Measurements from ENCODE around the gene CSNK1E.

The CSNK1E gene

DNA sequence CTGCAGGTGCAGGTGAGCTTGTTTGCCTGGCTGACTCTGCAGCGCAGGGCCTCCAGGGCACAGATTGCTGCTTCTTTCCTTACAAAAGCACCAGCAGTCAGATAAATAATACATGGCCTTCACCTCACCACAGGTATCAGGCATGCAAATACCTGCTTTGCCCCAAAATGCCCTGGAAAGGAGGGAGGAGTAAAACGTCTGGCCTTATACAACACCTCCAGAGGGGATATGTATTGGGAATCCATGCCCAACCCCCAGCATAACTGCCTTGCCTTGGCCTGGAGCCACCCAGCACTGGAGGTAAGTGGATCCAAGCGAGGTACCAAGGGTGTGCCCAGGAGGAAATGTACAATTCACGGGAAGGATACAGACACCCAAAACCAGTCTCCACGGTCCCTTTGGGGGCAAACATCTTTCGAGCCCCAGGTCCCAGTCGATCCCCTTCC lies 45.3 kb downstream of the CSNK1E start:
- peak; percentile 38 for DNase-seq

DNA sequence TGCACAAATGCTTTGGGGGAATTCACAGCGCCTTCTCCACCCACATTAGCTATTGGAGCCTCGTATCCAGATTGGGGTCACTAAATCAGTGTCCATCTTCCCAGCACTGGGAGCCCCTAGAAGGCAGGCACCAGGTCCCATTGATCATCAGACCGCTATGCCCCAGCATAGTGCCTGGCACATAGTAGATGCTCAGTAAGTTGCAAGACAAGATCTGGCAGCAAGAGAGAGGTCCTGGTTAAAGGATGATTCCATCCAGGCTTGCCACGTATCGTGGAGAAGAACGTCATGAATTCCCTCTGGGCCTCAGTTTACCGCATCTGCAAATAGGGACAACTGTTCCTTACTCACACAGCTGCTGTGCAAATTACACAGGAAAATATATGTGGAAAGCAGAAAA lies 46.1 kb downstream of the CSNK1E start:
- DNase-seq = no peak

DNA sequence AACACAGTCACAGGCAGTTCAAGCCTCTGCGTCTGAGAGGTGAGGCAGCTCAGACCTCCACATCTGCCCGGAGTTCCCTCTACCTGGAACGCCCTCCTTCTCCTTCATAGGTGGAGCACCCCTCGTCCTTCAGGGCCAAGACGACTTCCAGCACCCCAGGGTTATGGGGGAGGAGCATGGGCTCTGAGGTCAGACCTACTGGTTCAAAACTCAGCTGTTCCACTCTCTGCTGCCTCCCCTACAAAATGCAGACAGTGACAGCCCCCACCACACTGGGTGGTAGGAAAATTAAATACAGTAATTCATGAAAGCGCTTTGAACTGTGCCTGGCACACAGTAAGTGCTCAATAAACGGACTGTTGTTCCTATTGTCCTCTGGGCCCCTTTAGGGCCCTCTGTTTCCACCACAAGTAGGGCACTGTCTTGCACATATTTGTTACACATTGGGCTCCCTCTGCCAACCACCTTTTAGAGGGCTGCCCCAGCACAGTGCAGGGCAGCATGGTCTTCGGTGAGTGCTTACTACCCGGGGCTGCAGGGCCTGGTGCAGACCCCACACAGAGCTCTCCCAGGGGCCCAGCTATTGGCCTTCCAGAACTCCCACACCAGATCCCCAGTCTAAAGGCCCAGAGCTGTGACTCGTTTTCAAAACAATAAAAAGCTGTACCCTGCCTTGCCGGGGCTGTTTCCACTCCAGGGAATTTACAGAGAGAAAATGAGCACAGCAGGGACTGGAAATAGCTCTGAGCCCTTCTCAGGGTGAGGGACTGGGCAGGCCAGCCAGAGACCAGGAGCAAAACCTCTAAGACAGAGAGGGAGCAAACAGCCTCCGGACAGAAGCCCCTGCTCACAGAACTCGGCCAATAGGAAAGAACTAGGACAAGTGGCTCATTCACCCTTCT lies 46.9 kb downstream of the CSNK1E start:
- DNase-seq = no peak

DNA sequence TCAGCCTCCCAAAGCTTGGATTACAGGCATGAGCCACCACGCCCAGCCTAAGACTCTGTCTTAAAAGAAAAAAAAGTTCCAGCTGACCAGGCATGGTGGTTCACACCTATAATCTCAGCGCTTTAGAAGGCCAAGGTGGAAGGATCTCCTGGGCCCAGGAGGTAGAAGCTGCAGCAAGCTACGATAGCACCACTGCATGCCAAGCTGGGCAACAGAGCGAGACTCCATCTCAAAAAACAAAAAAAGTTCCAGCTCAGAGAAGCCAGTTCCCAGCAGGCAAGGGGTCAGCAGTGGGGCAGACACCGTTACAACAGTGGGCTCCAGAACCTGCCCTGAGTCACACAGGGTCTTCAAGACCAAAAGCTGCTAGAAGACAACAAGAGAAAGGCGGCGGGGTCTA lies 47.8 kb downstream of the CSNK1E start:
- DNase-seq = no peak

DNA sequence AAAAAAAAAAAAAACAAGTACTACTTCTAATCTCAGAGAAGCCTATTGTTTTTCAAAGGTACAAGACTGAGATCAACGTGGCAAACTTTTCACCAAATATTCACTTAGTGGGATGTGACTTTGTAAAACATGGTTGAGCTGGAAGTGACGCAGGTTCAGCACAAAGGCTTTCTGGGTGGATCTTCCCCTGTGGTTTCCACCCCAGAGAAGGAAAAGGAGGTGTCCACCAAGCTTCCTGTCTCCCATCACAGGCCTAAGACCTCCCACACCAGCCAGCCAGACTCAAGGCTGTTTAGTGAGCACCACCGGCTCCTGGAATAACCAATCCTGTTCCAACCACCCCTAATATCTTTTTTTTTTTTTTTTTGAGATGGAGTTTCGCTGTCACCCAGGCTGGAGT lies 50.1 kb downstream of the CSNK1E start:
- DNase-seq = peak; percentile 53

- DNase-seq = no peak
Observed at GRCh38 chr22:38266120-38266519, 51.1 kb downstream of the CSNK1E start.

GRCh38 chr22:38264322-38264843 lies 52.9 kb downstream of the CSNK1E start:
- DNase-seq = no peak

DNA sequence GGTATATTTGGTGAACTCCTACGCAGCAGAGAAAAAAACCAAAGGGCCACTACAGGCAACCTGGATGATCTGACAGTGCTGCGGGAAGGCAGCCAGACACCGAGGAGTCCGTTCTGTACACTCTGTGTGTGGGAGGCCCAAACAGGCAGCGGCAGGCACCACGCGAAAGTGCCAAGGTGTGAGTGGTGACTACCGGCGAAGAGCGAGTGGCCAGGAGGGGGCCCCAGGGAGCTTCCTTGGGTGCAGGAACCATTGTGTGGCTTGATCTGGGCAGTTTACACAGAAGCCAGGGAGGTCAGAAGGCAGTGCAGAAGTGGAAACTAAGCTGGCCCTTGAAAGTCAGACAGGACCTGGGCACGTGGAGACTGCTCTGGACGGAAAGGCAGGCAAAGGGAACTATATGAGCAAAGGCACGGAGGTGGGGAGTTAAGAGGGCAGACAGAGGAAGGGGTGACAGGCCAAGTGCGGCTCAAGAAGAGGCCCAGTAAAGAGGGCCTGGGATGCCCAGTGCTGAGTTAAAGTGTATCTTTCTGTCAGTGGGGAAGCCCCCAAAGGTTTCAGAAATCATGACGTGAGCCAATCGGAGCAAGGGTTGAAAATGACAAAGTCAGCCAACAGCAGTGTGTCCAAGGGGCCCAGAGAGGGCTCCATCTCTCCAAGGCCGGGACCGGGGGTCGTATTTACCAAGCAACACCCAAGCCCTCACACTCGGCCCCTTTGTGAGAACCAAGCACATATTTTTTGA lies 55.0 kb downstream of the CSNK1E start:
- DNase-seq = peak; percentile 54

- DNase-seq = no peak
Observed at GRCh38 chr22:38260761-38261681, 56.2 kb downstream of the CSNK1E start.

GRCh38 chr22:38259370-38259769 lies 57.9 kb downstream of the CSNK1E start:
- DNase-seq = no peak

- no peak for DNase-seq
Observed at GRCh38 chr22:38258895-38259294, 58.3 kb downstream of the CSNK1E start.

GRCh38 chr22:38257650-38258250 lies 59.5 kb downstream of the CSNK1E start:
- no peak for DNase-seq

DNA sequence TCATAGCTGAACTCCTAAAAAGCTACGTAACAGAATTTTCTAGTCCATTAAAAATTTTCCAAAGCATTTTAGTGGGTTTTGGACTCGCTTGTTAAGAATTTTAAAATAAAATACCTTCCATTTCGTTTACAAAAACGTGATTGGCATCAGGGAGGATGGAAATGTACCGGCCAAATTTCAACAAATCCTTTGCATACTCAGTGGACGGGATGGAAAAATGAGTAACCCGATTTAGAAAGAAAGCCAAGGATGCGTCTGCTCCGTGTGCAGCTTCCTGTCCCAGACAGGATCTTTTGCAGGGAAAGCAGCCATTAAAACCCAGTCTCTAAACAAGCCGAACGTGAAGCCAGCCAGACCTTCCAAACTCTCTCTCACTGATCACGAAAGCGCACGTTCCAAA lies 60.1 kb downstream of the CSNK1E start:
- no peak for DNase-seq

DNA sequence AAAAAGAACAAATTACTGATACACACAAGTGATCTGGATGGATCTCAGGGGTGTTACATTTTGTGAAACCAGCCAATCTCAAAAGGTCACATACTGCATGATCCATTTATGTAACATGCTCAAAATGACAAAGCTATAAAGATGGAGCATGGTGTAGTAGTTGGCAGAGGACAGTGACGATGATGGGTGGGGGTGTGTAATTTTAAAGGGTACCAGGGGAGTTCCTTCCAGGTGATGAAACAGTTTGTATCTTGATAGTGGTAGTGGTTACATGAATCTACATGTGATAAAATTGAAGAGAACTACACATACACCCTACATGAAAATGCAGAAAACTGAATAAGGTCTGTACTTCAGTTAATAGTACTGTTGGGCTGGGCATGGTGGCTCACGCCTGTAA lies 61.5 kb downstream of the CSNK1E start:
- DNase-seq = no peak

- no peak for DNase-seq
Observed at GRCh38 chr22:38251341-38251692, 65.9 kb downstream of the CSNK1E start.

DNA sequence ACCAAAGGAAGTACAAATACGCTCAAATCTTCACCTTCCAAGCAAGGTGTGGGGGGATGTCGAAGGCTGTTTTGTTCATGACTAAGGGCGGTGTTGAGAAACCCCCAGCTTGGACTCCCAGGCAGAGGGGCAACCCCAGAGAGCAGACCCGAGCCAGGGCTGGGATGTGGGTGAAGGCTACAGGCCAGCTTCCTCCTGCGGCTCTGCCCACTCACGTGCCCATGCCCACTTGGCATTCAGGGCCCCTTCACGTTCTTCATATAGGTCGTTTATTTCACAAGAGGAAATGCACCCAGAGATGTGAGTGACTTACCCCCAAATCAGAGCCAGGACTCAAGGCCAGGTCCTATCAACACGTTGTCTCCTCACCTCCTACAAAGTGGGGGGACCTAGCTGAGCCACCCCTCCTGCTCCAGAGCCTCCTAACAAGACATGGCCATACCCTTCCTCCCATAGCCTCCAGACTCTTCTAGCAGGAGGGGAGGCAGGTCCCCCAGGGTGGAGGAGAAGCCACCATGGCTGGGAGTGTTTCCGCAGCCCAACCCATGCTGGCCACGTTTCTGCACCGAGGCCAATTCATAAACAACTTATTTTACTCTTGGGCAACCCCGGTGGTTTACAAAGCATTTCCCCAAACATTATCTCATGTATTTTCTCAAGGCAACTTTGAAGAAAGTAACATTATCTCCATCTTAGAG lies 66.4 kb downstream of the CSNK1E start:
- DNase-seq = no peak

DNA sequence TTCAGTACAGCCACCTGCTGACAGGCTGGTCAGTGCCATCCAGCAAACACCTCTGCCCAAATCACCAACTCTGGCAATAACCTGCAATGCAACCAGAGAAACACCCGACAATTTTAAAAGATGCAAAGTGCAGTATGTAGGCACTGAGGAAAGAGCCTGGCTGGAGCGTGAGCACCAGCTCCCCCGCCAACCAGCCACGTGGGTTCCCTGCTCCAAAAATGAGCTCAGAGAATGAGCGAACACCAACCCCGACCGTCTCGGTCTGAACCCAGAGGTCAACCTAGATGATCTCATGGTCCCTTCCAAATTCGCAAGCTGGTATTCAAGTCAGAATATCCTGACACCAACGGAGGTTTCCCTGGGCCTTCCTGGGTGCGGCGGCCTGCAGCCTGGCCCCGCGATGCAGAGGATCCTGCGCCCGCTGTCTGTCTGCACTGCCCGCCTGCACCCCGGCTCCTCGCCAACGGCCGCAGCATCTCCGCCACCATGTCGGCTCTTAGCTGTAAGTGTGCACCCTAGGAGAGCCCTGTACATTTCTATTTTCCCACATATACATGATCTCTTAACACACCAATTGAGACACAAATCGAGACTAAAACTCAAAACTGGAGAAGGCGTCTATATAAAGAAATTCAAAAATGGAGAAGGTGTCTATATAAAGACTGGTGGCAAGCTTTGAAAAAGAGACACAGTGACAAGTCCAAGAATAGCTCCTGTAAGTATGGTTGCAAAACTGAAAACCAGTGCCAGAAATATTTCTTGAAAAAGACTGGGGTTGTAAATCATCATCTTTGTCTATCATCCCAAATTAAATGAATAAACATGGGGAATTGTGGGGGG lies 67.2 kb downstream of the CSNK1E start:
- DNase-seq = no peak

DNA sequence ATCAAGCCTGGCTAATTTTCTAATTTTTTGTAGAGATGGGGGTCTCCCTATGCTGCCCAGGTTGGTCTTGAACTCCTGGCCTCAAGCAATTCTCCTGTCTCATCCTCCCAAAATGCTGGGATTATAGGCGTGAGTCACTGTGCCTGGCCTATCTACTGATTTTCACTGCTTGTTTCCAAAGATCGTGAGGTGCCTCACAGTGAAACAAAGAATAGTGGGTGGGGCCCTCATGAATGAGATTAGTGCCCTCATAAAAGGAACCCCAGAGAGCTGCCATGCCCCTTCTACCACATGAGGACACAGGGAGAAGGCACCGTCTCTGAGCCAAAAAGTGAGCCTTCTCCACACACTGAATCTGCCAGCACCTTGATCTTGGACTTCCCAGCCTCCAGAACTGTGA lies 67.9 kb downstream of the CSNK1E start:
- DNase-seq = no peak

DNA sequence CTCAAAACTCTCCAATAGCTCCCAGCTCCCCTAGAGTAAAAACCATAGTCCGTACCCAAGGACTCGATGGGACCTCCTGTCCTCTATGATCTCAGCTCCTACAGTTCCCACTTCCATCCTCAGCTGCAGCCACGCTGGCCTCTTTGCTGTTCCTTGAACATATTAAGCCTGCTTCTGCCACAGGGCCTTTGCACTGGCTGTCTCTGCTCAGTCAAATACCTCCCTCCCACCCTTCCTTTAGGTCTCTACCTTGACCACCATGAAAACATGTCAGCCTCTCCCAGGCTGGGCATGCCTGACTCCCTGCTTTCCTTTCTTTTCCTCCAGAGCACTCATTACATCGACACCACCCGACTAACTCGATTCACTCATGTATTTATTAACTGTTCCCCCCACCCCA lies 69.0 kb downstream of the CSNK1E start:
- DNase-seq = no peak

DNA sequence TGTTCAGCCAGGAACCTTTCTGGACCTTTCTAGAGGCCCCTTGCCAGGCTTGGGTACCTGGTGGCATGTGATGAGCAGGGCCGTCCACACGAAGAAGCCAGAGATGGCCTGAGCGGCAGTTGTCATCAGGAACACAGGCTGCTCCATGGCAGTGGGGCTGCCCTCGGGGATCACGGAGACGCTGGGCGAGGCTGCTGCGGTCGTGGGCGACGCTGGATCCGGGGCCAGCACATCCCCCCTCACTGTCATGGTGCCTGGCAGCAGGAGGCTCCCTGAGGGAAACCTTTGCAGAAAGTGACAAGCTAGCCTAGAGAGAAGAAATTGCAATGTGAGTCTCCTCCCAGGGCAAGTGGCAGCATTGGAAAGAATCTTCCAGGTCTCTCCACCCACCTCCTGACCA lies 69.5 kb downstream of the CSNK1E start:
- no peak for DNase-seq

DNA sequence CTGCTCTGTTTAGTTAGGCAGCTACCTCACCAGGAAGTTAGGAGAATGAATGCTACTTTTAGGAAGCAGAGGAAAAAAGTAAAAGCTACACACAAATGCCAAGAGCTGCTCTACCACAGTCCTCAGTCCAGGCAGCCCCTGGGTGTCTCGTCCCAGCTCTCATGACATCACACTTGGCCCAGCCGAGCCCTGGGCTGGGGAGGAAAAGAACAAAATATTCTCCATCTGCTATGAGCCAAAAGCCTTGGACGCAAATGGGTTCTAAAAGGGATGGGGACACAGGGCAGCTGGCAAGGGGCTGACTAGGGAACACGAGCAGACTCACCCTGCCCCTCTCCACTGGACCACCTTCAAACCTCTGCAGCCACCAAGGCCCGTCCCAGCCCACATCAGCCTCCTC lies 70.5 kb downstream of the CSNK1E start:
- DNase-seq = no peak
